DMS 273 (cell line): Measurements from ENCODE around the gene GFM2.
A peak's percentile ranks its signal among the peaks of the same experiment; 100 is the strongest.
"Not testable (repeated sequence)": the region's sequence is repeated elsewhere in the genome, so short reads cannot be mapped to it uniquely, and the experiment has no call there.

ENCODE experiments used
- DNase-seq: peaks from one replicate; lab custom pipeline; 2025; ENCODE audit not compliant: unreplicated experiment; lab: John Stamatoyannopoulos, UW

Gene GFM2

DNA sequence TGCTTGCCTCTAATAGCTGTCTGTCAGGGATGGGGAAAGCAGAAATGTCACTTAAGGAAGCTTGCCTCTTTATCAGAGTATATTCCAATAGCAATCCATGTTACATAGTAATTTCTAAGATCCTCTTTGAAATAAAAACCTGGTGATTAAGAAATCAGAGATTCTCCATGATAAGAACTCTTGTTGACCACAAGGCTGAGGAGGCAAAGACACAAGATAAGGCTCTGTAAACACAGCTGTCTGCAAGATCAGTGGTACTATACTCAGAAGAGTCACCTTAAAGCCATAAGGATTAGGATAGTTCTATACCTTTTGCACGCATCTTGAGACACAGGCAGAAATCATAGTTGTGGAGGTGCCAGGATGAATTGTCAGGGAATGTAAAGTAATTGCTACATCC is 41.6 kb downstream of the GFM2 start:
- no peak for DNase-seq

DNA sequence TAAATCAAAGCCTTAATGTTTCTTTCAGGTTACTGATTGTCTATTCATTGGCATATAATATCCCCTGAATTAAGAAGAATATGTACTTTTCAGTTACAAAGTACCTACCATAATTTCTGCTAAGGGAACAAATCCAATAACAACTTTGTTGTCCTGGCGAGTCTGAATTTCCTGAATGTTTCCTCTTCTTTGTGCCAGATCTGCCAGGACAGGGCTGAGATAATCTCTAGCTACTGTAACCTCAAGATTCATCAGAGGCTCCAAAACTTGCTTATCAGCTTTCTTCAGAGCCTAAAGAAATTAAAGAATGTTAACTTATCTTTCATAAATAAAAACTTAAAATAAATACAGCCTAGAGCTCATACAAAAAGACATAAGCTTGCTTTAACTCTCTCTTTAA is 44.6 kb downstream of the GFM2 start:
- no peak for DNase-seq

DNA sequence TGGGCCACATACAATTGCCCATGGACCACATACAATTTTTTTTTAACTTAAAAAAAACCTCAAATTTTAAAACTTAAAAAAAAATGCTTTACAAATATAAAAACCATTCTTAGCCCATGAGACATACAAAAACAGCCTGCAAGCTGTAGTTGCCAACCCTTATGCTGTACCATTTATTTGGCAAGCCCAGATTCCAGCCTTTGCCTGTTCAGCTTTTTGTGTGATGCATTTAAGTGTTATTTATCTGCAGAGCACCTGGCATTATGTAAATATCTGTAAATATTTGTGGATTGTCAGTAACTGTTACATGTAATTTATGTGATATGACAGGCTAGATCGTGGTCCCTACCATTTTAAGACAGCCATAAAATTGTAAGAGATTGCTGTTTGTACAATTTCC is 49.3 kb downstream of the GFM2 start:
- no peak for DNase-seq

DNA sequence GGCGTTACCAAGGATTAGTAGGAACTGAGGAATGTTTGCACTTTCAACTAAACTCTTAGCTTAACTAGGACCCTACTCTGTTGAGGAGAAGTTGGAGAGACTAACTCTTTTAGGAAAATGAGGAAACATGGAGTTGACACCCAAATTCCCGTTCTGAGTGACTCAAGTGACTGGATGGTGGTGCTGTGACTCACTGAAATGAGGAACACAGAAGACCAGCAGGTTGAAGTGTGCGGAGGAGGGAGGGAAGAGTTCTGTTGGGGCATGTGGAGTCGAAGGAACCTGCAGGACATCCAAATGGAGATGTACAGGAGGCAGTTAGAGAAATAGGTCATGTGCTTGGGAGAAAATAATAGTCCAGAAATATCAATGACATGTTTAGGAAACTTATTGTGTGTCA is 73.7 kb downstream of the GFM2 start:
- no peak for DNase-seq

DNA sequence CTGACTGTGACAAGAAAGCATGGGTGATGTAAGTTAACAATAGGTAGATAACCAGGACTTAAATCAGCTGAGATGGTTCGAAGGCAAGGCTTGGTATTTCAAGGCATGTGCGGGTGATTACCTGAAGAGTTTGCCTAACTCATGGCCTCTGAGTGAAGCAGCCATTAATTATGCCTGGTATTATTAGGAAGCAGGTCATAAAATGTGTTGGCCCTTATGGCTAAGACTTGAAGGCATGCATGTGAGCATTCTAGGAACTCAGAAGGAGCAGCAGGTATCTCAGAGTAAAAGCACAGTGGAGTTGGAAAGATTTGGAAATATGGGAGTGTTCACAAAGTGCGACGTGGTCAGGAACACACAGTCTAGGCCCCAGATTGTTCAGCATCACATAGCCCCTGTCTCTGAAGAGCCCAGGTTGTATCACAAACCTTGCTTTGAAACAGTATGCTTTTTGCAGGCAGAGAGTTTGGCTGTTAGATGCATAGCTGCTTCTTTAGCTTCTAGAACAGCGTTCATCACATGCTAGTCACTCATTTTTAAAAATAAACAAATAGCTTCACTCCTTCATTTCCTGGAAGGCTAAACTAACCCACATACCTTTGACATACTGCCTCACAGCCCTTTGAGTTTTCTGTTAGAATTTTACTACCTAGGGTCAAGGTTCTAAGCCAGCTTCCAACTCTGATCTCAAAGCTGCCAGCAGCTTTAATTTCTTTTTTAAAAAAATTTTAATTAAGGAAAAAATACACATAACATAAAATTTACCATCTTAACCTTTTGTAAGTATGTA is 79.8 kb downstream of the GFM2 start:
- no peak for DNase-seq

DNA sequence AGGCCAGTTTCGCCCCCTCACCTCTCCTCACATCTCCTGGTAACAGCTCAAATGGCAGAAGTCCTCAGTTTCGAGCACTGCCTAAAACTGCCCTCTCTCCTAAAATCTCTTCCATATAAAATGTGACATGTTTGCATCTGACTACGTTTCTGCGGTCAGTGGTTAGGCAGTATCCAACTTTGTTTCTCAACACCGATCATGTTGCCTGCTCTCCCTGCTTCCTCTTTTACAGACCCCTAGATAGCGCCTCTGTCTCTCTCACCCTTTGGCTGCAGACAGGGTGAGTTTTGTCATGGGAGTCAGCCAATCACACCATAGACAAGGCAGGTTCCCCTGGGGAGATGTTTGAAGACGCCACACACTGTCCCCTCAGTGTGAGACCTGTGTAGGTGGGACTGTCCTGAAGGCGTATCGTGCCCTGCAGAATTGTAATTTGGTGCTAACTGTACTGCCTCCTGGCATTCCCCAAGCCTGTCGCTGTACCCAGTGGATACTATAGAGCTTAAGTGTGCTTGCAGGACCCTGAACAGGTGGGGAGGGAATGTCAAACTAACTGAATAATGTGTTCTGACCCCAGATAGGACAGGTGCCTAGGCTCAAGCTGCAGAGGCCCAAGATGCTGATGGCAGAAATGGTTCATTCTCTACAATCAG is 80.8 kb downstream of the GFM2 start:
- DNase-seq = no peak

GRCh38 chr5:74684900-74685851 is 81.7 kb downstream of the GFM2 start, which contains the start of gene HEXB:
TSS of gene HEXB (plus strand) at chr5:74685233. CDS start at chr5:74685261, 28 bp downstream.
- DNase-seq = peak; percentile 93

- no peak for DNase-seq
Observed at GRCh38 chr5:74679966-74680365, 87.0 kb downstream of the GFM2 start.

GRCh38 chr5:74679300-74679699 is 87.6 kb downstream of the GFM2 start:
- DNase-seq = not testable (repeated sequence)

- DNase-seq = not testable (repeated sequence)
Observed at GRCh38 chr5:74678123-74678522, 88.8 kb downstream of the GFM2 start.

GRCh38 chr5:74676466-74676865 is 90.5 kb downstream of the GFM2 start:
- DNase-seq = not testable (repeated sequence)

DNA sequence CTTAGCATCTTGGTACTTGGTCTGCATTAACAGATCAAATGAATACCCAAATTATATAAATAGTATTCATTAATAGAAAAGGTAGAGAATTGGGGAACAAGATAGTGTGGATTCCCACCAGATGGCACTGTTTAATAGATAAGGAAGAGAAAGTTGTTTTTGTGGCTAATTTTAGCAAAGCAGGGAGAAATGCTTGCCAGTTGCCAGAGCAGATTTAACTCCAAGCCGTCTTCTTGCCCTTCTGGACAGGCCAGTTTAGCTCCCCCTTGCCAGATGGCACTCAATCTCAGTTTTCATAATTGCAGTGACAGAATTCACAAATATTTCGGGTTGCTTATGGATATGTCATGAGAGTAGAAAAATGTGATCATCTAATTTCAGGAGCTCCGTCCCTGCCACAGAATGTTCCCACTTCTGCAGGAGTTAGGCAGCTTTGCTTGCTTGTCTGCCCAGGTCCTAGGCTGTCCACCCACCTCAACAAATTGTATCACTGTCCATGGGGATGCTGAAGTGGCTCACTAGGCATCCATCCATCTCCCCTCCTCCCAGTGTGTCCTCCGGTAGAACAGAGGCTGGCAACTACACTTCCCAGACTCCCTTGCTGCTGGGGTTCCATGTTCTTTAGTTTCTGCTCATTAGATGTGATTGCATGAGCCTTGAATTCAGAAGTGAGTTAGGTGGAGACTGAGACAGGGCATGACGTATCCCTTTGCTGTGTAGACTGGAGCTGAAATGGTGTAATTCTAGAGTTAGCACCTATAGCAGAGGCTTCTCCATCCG is 93.7 kb downstream of the GFM2 start:
- DNase-seq = peak; percentile 86

DNA sequence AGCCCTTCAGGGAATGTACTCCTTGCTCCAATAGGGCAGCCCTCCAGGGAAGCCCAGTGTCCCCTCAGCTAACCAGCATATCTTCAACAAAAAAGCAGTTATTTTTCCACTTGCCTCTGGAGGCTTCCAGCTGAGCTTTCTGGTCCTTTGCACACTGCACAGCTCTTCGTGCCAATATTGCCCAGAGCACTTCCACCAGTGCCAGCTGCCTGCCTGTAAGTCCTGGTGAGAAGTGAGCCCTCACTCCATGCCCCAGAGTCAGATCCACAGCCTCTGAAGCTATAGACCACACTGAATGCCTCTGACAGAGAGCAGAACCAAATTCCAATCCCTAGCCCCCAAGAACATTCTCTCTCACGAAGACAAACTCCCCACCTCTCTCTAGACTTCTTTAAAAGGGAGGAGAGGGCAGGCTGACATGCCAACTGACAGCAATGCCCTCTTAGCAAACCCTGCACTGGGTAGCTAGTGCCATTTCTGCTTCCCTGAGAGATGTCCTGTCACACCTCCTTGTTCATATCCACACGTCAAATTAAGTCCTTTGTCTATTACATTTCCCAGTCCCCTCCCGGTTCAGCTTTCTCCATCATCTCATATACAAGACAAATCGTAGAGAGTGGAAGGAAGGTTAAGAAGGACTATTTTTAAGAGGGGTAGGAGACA is 94.6 kb downstream of the GFM2 start:
- peak; percentile 37 for DNase-seq
